Gastrocnemius medialis (tissue), 4 donors: Measurements from ENCODE around the gene IL26. TPM values are rescaled to one million over a fixed set of nuclear protein-coding genes. Genes with fewer than 3 reads are reported as not detected.

Experiments
- ATAC-seq, 2 donors: fragments of 150-250 bp; one replicate each; pipeline ENCODE4 v1.9.1; 2016
- DNase-seq, 2 donors: peaks; one replicate each; pipeline ENCODE4 v3.0.0-alpha.2; 2019
- H3K27ac ChIP-seq, 4 donors: fragments of 200-600 bp; sonication (generic); 1 replicate in 1 of 4; 2 replicates in 3 of 4; pipeline ENCODE4 v1.5.1; 2016 to 2018; ENCODE audit warnings: mild to moderate bottlenecking in 2 of 4, moderate library complexity in 1 of 4
- H3K27me3 ChIP-seq, 3 donors: fragments of 200-600 bp; sonication (generic) in 2 of 3; 1 replicate in 1 of 3; 2 replicates in 2 of 3; pipeline versions ENCODE4 v1.5.1 to v1.6.0; 2016 to 2019; ENCODE audit warnings: mild to moderate bottlenecking in 1 of 3, moderate library complexity in 1 of 3
- H3K36me3 ChIP-seq, 2 donors: fragments of 200-600 bp; sonication (generic) in 1 of 2; one replicate each; pipeline ENCODE4 v1.5.1; 2017 to 2018
- H3K4me1 ChIP-seq, 2 donors: fragments of 200-600 bp; sonication (generic) in 1 of 2; one replicate each; pipeline ENCODE4 v1.5.1; 2016 to 2017; ENCODE audit warnings: mild to moderate bottlenecking in 2 of 2
- H3K4me3 ChIP-seq, 4 donors: fragments of 200-600 bp; sonication (generic) in 3 of 4; 1 replicate in 1 of 4; 2 replicates in 3 of 4; pipeline ENCODE4 v1.5.1; 2016 to 2019; ENCODE audit warnings: mild to moderate bottlenecking in 2 of 4
- H3K9me3 ChIP-seq, 3 donors: fragments of 200-600 bp; sonication (generic) in 2 of 3; 1 replicate in 1 of 3; 2 replicates in 2 of 3; pipeline ENCODE4 v1.5.1; 2016 to 2019
- POLR2A ChIP-seq, 2 donors: fragments of 450-650 bp; IDR thresholded peaks; one replicate each; pipeline ENCODE4 v1.6.1; 2017; ENCODE audit warnings: antibody characterized with exemption in 2 of 2, mild to moderate bottlenecking in 2 of 2, moderate library complexity in 2 of 2
- in situ Hi-C, 4 donors: fragments of 200-750 bp; cut with MboI; loops; one replicate each; pipeline versions ENCODE4 v1.15.0 to v1.8.0; 2017; ENCODE audit warnings: low sequenced_read_pairs in 4 of 4
- intact Hi-C: fragments of 100-400 bp; cut with DNase I; formaldehyde crosslinking; loops from one replicate; pipeline ENCODE4 v1.15.1; 2023; ENCODE audit warnings: low total_unique reads
- total RNA-seq, 4 donors: library from RNA; depleted of rRNA; stranded (reverse); fragments of >200 nt; gene quantifications; one replicate each; pipeline versions ENCODE4 v1.1.0 to v1.2.3, GENCODE V29; 2016
- TF ChIP-seq, protein P1 (sequence below), 5 experiments: fragments of 450-650 bp in 3 of 5; fragments of 200-600 bp in 2 of 5; sonication (generic) in 2 of 5; IDR thresholded peaks in 4 of 5; conservative IDR thresholded peaks in 1 of 5; 1 replicate in 4 of 5; 2 replicates in 1 of 5; pipeline ENCODE4 v1.5.1; 2016 to 2019; ENCODE audit warnings: antibody characterized with exemption in 5 of 5, mild to moderate bottlenecking in 3 of 5, moderate library complexity in 3 of 5

IL26 gene
- total RNA-seq, 4 donors from 2014 or later = not detected

DNA sequence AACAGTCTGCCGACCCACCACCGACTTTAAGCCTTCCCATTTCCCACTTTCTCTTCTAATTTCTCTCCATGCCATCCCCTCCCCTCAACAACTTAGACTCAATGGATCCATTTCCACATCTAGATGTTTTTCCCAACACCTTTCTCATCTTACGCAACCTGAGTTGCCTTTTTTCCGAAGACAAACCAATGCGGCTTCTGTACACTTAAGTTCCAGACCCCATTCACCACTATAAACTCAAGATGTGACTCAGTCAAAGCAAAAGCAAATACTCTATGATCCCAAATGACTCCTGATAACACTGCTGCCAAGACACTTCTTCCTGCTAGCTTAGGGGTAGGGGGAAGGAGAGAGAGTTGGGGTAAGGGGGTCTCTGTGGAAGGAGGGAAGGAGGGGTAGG lies 26.5 kb upstream of the IL26 start:
- no peak overlapping the region for H3K4me3 ChIP-seq
- H3K27ac ChIP-seq = no peak overlapping the region
- ATAC-seq (no peak), DNase-seq (no peak)
- in situ Hi-C loops = no loop called here
- no peaks in the 10 kb centered on the region for H3K4me1 ChIP-seq
- TF ChIP-seq, protein P1, sequence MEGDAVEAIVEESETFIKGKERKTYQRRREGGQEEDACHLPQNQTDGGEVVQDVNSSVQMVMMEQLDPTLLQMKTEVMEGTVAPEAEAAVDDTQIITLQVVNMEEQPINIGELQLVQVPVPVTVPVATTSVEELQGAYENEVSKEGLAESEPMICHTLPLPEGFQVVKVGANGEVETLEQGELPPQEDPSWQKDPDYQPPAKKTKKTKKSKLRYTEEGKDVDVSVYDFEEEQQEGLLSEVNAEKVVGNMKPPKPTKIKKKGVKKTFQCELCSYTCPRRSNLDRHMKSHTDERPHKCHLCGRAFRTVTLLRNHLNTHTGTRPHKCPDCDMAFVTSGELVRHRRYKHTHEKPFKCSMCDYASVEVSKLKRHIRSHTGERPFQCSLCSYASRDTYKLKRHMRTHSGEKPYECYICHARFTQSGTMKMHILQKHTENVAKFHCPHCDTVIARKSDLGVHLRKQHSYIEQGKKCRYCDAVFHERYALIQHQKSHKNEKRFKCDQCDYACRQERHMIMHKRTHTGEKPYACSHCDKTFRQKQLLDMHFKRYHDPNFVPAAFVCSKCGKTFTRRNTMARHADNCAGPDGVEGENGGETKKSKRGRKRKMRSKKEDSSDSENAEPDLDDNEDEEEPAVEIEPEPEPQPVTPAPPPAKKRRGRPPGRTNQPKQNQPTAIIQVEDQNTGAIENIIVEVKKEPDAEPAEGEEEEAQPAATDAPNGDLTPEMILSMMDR (IDR thresholded peaks at IDR 0.05 in 4 of 5, conservative IDR thresholded peaks at IDR 0.05 in 1 of 5) = no peak
- TF ChIP-seq POLR2A (IDR thresholded peaks at IDR 0.05) = no peak
- H3K9me3 ChIP-seq = no peaks in the 10 kb centered on the region
- H3K36me3 ChIP-seq = no peaks in the 10 kb centered on the region
- intact Hi-C loops = no loop called here
- no peaks in the 10 kb centered on the region for H3K27me3 ChIP-seq

DNA sequence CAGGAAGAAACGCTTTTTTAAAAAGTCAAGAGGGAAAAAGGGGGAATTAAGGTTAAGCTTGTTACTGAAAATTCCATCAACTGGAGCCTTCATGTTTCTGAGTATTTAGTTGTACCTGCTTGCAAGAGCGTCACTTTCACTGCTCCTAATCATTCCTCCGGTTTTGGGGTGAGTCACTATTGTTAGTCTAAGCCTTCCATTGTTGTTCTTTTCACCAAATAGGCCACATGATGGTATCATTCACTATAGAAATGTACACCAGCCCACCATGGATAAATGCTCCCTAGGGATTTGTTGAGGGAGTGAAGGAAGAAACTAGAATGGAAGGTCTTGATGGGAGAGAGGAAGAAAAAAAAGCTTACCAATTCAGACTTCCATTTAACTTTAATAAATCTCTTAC lies 24.8 kb upstream of the IL26 start:
- H3K36me3 ChIP-seq = no peaks in the 10 kb centered on the region
- TF ChIP-seq POLR2A (IDR thresholded peaks at IDR 0.05) = no peak
- TF ChIP-seq, protein P1 (IDR thresholded peaks at IDR 0.05 in 4 of 5, conservative IDR thresholded peaks at IDR 0.05 in 1 of 5) = no peak
- H3K27me3 ChIP-seq = no peaks in the 10 kb centered on the region
- H3K9me3 ChIP-seq = no peaks in the 10 kb centered on the region
- ATAC-seq (no peak), DNase-seq (no peak)
- no peaks in the 10 kb centered on the region for H3K4me1 ChIP-seq
- no peak overlapping the region for H3K4me3 ChIP-seq
- intact Hi-C loops = no loop called here
- no peak overlapping the region for H3K27ac ChIP-seq
- in situ Hi-C loops = no loop called here

DNA sequence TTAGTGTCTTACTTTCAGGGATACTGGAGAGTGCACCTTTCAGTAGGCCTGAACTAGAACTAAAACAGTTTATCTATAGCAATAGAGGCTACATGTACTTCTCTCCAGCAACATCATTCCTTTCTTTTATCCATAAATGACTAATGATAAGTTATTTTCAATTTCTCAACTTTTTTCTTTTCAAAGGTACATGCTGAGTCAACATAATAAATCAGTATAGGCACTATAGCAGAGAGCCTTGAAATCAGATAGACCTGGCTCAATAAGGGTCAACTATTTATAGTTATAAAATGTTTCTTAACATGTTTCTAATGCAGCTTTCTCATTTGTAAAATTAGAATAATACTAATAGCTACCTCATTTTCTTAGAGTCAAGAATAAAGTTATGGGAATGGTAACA lies 22.2 kb upstream of the IL26 start:
- in situ Hi-C loops = no loop called here
- intact Hi-C loops = no loop called here
- no peak for TF ChIP-seq POLR2A (IDR thresholded peaks at IDR 0.05)
- TF ChIP-seq, protein P1 (IDR thresholded peaks at IDR 0.05 in 4 of 5, conservative IDR thresholded peaks at IDR 0.05 in 1 of 5) = no peak

DNA sequence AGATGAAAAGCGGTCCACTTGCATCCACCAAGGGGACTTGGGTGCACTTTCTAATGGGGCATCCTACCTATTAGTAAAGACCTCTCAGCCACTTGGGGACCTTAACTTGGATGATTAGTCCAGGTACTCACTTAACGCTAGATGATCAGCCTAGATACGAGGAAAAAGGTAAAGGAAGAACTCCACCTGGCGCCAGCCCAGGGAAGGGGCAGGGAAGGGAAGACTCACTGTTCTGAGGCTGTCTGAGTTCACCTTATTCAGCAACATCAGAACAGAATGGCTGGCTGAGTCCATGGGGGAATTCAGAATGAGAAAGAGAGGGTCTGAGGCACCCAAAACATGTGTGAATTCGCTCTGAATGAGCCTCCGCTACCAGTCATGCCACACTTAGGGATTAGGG lies 20.7 kb upstream of the IL26 start:
- H3K36me3 ChIP-seq = no peaks in the 10 kb centered on the region
- H3K27me3 ChIP-seq = no peaks in the 10 kb centered on the region
- no peak overlapping the region for H3K27ac ChIP-seq
- intact Hi-C loops = no loop called here
- ATAC-seq (no peak), DNase-seq (no peak)
- no peak for TF ChIP-seq POLR2A (IDR thresholded peaks at IDR 0.05)
- TF ChIP-seq, protein P1 (IDR thresholded peaks at IDR 0.05 in 4 of 5, conservative IDR thresholded peaks at IDR 0.05 in 1 of 5) = no peak
- no peaks in the 10 kb centered on the region for H3K9me3 ChIP-seq
- in situ Hi-C loops = no loop called here
- H3K4me3 ChIP-seq = no peak overlapping the region
- no peaks in the 10 kb centered on the region for H3K4me1 ChIP-seq

More for the DNA sequence above, 22.2 kb upstream of the IL26 start:
- Histone ChIP-seq H3K27me3 (no peaks in the 10 kb centered on the region), H3K27ac (no peak overlapping the region), H3K36me3 (no peaks in the 10 kb centered on the region), H3K4me1 (no peaks in the 10 kb centered on the region), H3K4me3 (no peak overlapping the region), H3K9me3 (no peaks in the 10 kb centered on the region)
- ATAC-seq (no peak), DNase-seq (no peak)
